Epithelial cell of proximal tubule (primary cell): ENCODE results near the gene CACNG6. TPM values are rescaled to one million over a fixed set of nuclear protein-coding genes. Genes with fewer than 3 reads are reported as not detected.

Source experiments
- DNase-seq: peaks from one replicate; pipeline ENCODE4 v3.0.0-alpha.2; 2011; ENCODE audit warnings: low read depth
- H3K4me3 ChIP-seq: 2 replicates; pipeline ENCODE4 v1.5.1; 2011; ENCODE audit warnings: low read depth, mild to moderate bottlenecking, low read length
- total RNA-seq: library from RNA; depleted of rRNA; stranded (reverse); fragments of >200 nt; gene quantifications from 2 replicates; pipeline ENCODE4 v1.2.3, GENCODE V29; 2015
- TF ChIP-seq, protein P1 (sequence below): conservative IDR thresholded peaks from 2 replicates; pipeline ENCODE4 v1.5.1; 2012; ENCODE audit warnings: low read depth, mild to moderate bottlenecking, low read length

The CACNG6 gene
- total RNA-seq, 1 donor from 2014 or later = 0.29 TPM

DNA sequence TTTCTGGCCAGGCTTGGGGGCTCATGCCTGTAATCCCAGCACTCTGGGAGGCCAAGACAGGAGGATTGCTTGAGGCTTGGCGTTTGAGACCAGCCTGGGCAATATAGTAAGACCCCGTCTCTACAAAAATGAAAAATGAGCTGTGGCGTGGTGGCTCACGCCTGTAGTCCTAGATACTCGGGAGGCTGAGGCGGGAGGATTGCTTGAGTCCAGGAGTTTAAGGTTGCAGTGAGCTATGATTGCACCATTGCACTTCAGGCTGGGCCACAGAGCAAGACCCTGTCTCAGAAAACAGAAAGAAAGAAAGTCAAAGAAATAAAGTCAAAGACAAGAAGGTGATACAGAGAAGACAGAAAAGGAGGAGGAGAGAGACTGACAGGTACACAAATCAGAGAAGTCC, 2.5 kb upstream of the CACNG6 start:
- TF ChIP-seq, protein P1, sequence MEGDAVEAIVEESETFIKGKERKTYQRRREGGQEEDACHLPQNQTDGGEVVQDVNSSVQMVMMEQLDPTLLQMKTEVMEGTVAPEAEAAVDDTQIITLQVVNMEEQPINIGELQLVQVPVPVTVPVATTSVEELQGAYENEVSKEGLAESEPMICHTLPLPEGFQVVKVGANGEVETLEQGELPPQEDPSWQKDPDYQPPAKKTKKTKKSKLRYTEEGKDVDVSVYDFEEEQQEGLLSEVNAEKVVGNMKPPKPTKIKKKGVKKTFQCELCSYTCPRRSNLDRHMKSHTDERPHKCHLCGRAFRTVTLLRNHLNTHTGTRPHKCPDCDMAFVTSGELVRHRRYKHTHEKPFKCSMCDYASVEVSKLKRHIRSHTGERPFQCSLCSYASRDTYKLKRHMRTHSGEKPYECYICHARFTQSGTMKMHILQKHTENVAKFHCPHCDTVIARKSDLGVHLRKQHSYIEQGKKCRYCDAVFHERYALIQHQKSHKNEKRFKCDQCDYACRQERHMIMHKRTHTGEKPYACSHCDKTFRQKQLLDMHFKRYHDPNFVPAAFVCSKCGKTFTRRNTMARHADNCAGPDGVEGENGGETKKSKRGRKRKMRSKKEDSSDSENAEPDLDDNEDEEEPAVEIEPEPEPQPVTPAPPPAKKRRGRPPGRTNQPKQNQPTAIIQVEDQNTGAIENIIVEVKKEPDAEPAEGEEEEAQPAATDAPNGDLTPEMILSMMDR = no peak
- H3K4me3 ChIP-seq = no peak overlapping the region
- no peak for DNase-seq

DNA sequence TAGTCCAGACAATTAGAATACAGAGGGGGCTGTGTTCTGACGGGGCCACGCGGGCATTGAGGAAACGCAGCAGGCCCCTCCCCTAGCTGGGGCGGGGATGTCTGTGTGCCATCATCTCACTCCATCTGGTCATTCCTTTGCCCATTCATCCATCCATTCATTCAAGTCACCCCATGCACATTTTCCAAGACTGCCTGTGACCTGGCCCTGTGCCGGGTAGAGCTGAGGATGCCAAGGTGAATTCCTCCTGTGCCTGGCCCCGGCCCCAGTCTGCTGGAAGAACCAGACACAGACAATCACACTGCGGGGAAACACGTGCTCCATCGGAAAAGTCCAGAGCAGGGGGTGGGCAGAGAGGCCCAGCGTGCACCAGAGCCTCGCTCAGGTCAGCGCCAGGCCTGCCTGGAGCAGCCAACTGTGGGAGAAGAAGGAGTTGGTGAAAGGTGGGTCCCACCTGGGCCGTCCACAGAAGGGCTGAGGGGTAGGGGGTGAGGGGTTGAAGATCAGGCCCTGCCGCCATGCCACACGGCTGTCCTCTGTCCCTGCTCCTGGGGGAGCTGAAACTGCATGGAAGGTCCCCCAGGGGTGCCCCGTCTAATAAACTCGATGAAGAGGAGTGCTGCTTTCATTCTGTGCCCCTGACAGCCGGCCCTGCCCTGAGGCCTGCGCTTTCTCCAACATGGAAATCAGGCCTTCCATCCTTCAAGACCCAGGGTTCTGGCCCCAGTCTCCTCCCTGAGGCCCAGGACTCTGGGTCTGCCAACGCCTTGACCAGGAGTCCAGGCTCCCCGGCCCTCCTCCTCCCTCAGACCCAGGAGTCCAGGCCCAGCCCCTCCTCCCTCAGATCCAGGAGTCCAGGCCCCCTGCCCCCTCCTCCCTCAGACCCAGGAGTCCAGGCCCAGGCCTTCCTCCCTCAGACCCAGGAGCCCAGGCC, 1.6 kb upstream of the CACNG6 start:
- TF ChIP-seq, protein P1 = no peak
- H3K4me3 ChIP-seq = no peak overlapping the region
- no peak for DNase-seq

- no peak overlapping the region for H3K4me3 ChIP-seq
- no peak for DNase-seq
- TF ChIP-seq, protein P1 = no peak
Observed at GRCh38 chr19:53992211-53992610, 774 bp downstream of the CACNG6 start.

- TF ChIP-seq, protein P1 = no peak
- no peak for DNase-seq
- no peak overlapping the region for H3K4me3 ChIP-seq
Observed at GRCh38 chr19:53992815-53993214, 1.4 kb downstream of the CACNG6 start.

DNA sequence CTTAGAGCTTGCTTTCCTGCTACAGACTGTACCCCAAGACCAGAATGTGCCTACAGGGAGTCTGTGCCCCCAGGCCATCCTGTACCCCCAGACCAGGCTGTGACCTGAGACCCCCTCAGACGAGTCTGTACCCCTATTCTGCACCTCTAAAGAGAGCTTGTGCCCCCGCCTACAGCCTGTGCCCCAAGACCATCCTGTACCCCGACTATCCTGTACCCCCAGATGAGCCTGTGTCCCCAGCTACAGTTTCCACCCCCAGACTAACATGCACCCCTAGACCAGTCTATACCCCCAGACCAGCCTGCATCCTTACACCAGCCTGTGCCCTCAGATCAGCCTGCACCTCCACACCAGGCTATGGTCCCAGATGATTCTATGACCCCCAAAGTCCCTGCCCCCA, 2.0 kb downstream of the CACNG6 start:
- TF ChIP-seq, protein P1 = no peak
- H3K4me3 ChIP-seq = no peak overlapping the region
- no peak for DNase-seq

DNA sequence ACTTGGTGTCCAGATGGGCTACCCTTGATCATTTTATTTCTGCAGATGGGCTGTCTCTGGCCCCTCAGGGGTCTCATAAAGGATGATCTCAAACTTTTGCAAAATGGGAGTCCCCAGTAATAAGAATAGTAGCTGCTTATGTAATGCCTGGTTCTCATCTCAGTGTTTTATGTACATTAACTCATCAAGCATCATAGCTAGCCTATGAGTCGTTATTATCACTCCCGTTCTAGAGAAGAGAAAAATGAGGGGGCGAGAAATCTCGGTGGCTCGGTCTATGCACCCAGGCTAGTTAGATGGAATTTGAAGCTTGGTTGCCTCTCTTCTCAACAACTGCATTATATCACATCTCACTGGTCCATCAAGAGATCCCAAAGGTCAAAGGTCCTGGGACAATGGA, 3.4 kb downstream of the CACNG6 start:
- H3K4me3 ChIP-seq = no peak overlapping the region
- DNase-seq = no peak
- TF ChIP-seq, protein P1 = no peak

DNA sequence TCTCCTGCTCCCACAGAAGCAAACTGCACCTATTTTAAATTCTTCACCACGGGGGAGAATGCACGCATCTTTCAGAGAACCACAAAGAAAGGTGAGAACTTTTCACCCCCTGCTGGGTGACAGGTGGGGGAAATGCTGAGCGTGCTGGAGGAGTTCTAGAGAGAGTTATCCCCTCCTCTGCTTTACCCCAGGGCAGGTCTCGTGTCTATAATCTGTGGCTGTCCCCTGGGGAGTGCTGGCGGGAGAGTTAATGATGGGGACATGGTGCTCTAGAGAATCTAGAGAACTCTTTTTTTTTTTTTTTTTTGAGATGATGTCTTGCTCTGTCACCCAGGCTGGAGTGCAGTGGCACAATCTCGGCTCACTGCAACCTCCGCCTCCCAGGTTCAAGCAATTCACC, 6.8 kb downstream of the CACNG6 start:
- H3K4me3 ChIP-seq = no peak overlapping the region
- TF ChIP-seq, protein P1 = no peak
- no peak for DNase-seq
